ENCODE results near the gene BRK1.
"Not testable (repeated sequence)": the region's sequence is repeated elsewhere in the genome, so short reads cannot be mapped to it uniquely, and the experiment has no call there.

Gene BRK1

GRCh38 chr3:10088256-10088655 is 27.2 kb upstream of the BRK1 start:
- no peaks in the 10 kb centered on the region for H3K27me3 ChIP-seq (ENCODE audit: insufficient read depth, poor library complexity, severe bottlenecking)
- ATAC-seq (ENCODE audit: low read depth) (no peak), DNase-seq (ENCODE audit: low spot score) (no peak)
- peaks cover 79% of the 10 kb centered on the region for H3K36me3 ChIP-seq (ENCODE audit: low read depth)
- H3K27ac ChIP-seq (ENCODE audit: poor library complexity, severe bottlenecking): no peak overlapping the region
- no peaks in the 10 kb centered on the region for H3K9me3 ChIP-seq (ENCODE audit: severe bottlenecking)
- no peak overlapping the region for H3K4me3 ChIP-seq (ENCODE audit: severe bottlenecking)
- H3K4me1 ChIP-seq (ENCODE audit: insufficient read depth, poor library complexity, severe bottlenecking): peaks cover 4% of the 10 kb centered on the region
- no peak for TF ChIP-seq CTCF (IDR thresholded peaks at IDR 0.05; ENCODE audit: poor library complexity, severe bottlenecking)

- ATAC-seq (ENCODE audit: low read depth) (no peak), DNase-seq (ENCODE audit: low spot score) (no peak)
- no peak for TF ChIP-seq CTCF (IDR thresholded peaks at IDR 0.05; ENCODE audit: poor library complexity, severe bottlenecking)
- Histone ChIP-seq H3K27ac (ENCODE audit: poor library complexity, severe bottlenecking) (no peak overlapping the region), H3K36me3 (ENCODE audit: low read depth) (peaks cover 88% of the 10 kb centered on the region), H3K9me3 (ENCODE audit: severe bottlenecking) (no peaks in the 10 kb centered on the region), H3K27me3 (ENCODE audit: insufficient read depth, poor library complexity, severe bottlenecking) (no peaks in the 10 kb centered on the region), H3K4me3 (ENCODE audit: severe bottlenecking) (no peak overlapping the region), H3K4me1 (ENCODE audit: insufficient read depth, poor library complexity, severe bottlenecking) (peaks cover 4% of the 10 kb centered on the region)
These were observed 25.3 kb upstream of the BRK1 start for GRCh38 chr3:10090179-10090578.

GRCh38 chr3:10090774-10091173 is 24.7 kb upstream of the BRK1 start:
- H3K4me3 ChIP-seq (ENCODE audit: severe bottlenecking); H3K4me1 ChIP-seq (ENCODE audit: insufficient read depth, poor library complexity, severe bottlenecking); H3K9me3 ChIP-seq (ENCODE audit: severe bottlenecking); ATAC-seq (ENCODE audit: low read depth); H3K27ac ChIP-seq (ENCODE audit: poor library complexity, severe bottlenecking); H3K27me3 ChIP-seq (ENCODE audit: insufficient read depth, poor library complexity, severe bottlenecking); DNase-seq (ENCODE audit: low spot score): not testable (repeated sequence)
- peaks cover 86% of the 10 kb centered on the region for H3K36me3 ChIP-seq (ENCODE audit: low read depth)

- not testable (repeated sequence) for DNase-seq (ENCODE audit: low spot score); ATAC-seq (ENCODE audit: low read depth); H3K9me3 ChIP-seq (ENCODE audit: severe bottlenecking); H3K27me3 ChIP-seq (ENCODE audit: insufficient read depth, poor library complexity, severe bottlenecking); H3K4me1 ChIP-seq (ENCODE audit: insufficient read depth, poor library complexity, severe bottlenecking); H3K4me3 ChIP-seq (ENCODE audit: severe bottlenecking); H3K27ac ChIP-seq (ENCODE audit: poor library complexity, severe bottlenecking)
- H3K36me3 ChIP-seq (ENCODE audit: low read depth): peaks cover 85% of the 10 kb centered on the region
These were observed 24.1 kb upstream of the BRK1 start for GRCh38 chr3:10091387-10091786.

- Histone ChIP-seq H3K9me3 (ENCODE audit: severe bottlenecking) (no peaks in the 10 kb centered on the region), H3K27me3 (ENCODE audit: insufficient read depth, poor library complexity, severe bottlenecking) (no peaks in the 10 kb centered on the region), H3K36me3 (ENCODE audit: low read depth) (peaks cover 80% of the 10 kb centered on the region), H3K4me3 (ENCODE audit: severe bottlenecking) (no peak overlapping the region), H3K27ac (ENCODE audit: poor library complexity, severe bottlenecking) (no peak overlapping the region), H3K4me1 (ENCODE audit: insufficient read depth, poor library complexity, severe bottlenecking) (no peaks in the 10 kb centered on the region)
- ATAC-seq (ENCODE audit: low read depth) (no peak), DNase-seq (ENCODE audit: low spot score) (no peak)
- no peak for TF ChIP-seq CTCF (IDR thresholded peaks at IDR 0.05; ENCODE audit: poor library complexity, severe bottlenecking)
These were observed 21.8 kb upstream of the BRK1 start for GRCh38 chr3:10093678-10094077.

- H3K4me3 ChIP-seq (ENCODE audit: severe bottlenecking): no peak overlapping the region
- ATAC-seq (ENCODE audit: low read depth): no peak
- no peak for TF ChIP-seq CTCF (IDR thresholded peaks at IDR 0.05; ENCODE audit: poor library complexity, severe bottlenecking)
- H3K9me3 ChIP-seq (ENCODE audit: severe bottlenecking): no peaks in the 10 kb centered on the region
- H3K27ac ChIP-seq (ENCODE audit: poor library complexity, severe bottlenecking): no peak overlapping the region
- no peaks in the 10 kb centered on the region for H3K4me1 ChIP-seq (ENCODE audit: insufficient read depth, poor library complexity, severe bottlenecking)
- peaks cover 54% of the 10 kb centered on the region for H3K36me3 ChIP-seq (ENCODE audit: low read depth)
- no peaks in the 10 kb centered on the region for H3K27me3 ChIP-seq (ENCODE audit: insufficient read depth, poor library complexity, severe bottlenecking)
- DNase-seq (ENCODE audit: low spot score): no peak
These were observed 16.4 kb upstream of the BRK1 start for GRCh38 chr3:10099041-10099440.

Measured in RWPE2 (cell line).